ENCODE results near the gene ITPR1. TPM values are rescaled to one million over a fixed set of nuclear protein-coding genes. Genes with fewer than 3 reads are reported as not detected.

ITPR1 gene
- total RNA-seq, 4 donors from 2014 or later = 210 to 261 (median 232) TPM

GRCh38 chr3:4707324-4707723 lies 214.2 kb downstream of the ITPR1 start:
- peaks cover 29 to 48% of the 10 kb centered on the region in 2 donors for H3K36me3 ChIP-seq
- 97 to 99% methylated on average over 4 of the region's 4 CpGs for WGBS, 2 donors
- H3K27ac ChIP-seq = no peak overlapping the region
- no peaks in the 10 kb centered on the region for H3K9me3 ChIP-seq
- no peak for TF ChIP-seq CTCF (IDR thresholded peaks at IDR 0.05)
- TF ChIP-seq POLR2A (IDR thresholded peaks at IDR 0.05) = no peak
- H3K4me3 ChIP-seq (replicated peaks in 1 of 3) = no peak overlapping the region
- peaks cover 8 to 12% of the 10 kb centered on the region in 2 donors for H3K4me1 ChIP-seq
- H3K27me3 ChIP-seq = no peaks in the 10 kb centered on the region
- intact Hi-C loops (cut with DNase I) = no loop called here
- no peak for DNase-seq

- H3K4me3 ChIP-seq (replicated peaks in 1 of 3) = no peak overlapping the region
- intact Hi-C loops (cut with DNase I) = no loop called here
- TF ChIP-seq CTCF (IDR thresholded peaks at IDR 0.05) (no peak), POLR2A (IDR thresholded peaks at IDR 0.05) (no peak)
- H3K36me3 ChIP-seq = peaks cover 23 to 41% of the 10 kb centered on the region in 2 donors
- WGBS, 2 donors = 57 to 67% methylated on average over 7 of the region's 7 CpGs
- H3K4me1 ChIP-seq = peaks cover 10 to 19% of the 10 kb centered on the region in 2 donors
- DNase-seq = no peak
- H3K27me3 ChIP-seq = no peaks in the 10 kb centered on the region
- no peak overlapping the region for H3K27ac ChIP-seq
- H3K9me3 ChIP-seq = no peaks in the 10 kb centered on the region
Observed at GRCh38 chr3:4708230-4708629, 215.1 kb downstream of the ITPR1 start.

- 42 to 62% methylated on average over 1 of the region's 1 CpG for WGBS, 2 donors
- intact Hi-C loops (cut with DNase I) = no loop called here
- TF ChIP-seq CTCF (IDR thresholded peaks at IDR 0.05) (no peak), POLR2A (IDR thresholded peaks at IDR 0.05) (no peak)
Observed at GRCh38 chr3:4709341-4709740, 216.2 kb downstream of the ITPR1 start.

GRCh38 chr3:4710191-4710590 lies 217.0 kb downstream of the ITPR1 start:
- intact Hi-C loops (cut with DNase I) = loop anchor here (2.0 to 10.0 kb wide), 3 partner anchors 315 to 412 kb away; partner anchors contain the start of gene ARL8B
- H3K36me3 ChIP-seq = peaks cover 22 to 28% of the 10 kb centered on the region in 2 donors

More at GRCh38 chr3:4709341-4709740, 216.2 kb downstream of the ITPR1 start:
- Histone ChIP-seq H3K4me3 (replicated peaks in 1 of 3) (no peak overlapping the region), H3K9me3 (no peaks in the 10 kb centered on the region), H3K4me1 (peaks cover 10 to 27% of the 10 kb centered on the region in 2 donors), H3K36me3 (peaks cover 22 to 30% of the 10 kb centered on the region in 2 donors), H3K27me3 (no peaks in the 10 kb centered on the region), H3K27ac (no peak overlapping the region)
- no peak for DNase-seq

More at GRCh38 chr3:4710191-4710590, 217.0 kb downstream of the ITPR1 start:
- Histone ChIP-seq H3K4me1 (peaks cover 10 to 30% of the 10 kb centered on the region in 2 donors), H3K27ac (no peak overlapping the region), H3K27me3 (no peaks in the 10 kb centered on the region), H3K9me3 (no peaks in the 10 kb centered on the region), H3K4me3 (replicated peaks in 1 of 3) (no peak overlapping the region)
- TF ChIP-seq CTCF (IDR thresholded peaks at IDR 0.05) (no peak), POLR2A (IDR thresholded peaks at IDR 0.05) (no peak)
- no peak for DNase-seq
- WGBS, 2 donors = 77 to 87% methylated on average over 16 of the region's 16 CpGs

Data from thyroid gland (tissue), 4 donors.